HepG2 (cell line): ENCODE measurements around the gene TMEM86B. TPM values are rescaled to one million over a fixed set of nuclear protein-coding genes. Genes with fewer than 3 reads are reported as not detected.
A peak's percentile ranks its signal among the peaks of the same experiment; 100 is the strongest.

Source experiments
- HOXA9 ChIP-seq: sonication (generic); formaldehyde crosslinking; IDR thresholded peaks from 2 replicates; pipeline ENCODE4 v1.8.1; 2022; ENCODE audit warnings: missing genetic modification reagents, mild to moderate bottlenecking, moderate library complexity, borderline replicate concordance
- KDM6A ChIP-seq: IDR thresholded peaks from 2 replicates; pipeline ENCODE4 v1.6.1; 2016; ENCODE audit warnings: low read depth
- NONO ChIP-seq, 2 experiments: fragments of 450-650 bp in 1 of 2; sonication (generic) in 1 of 2; formaldehyde crosslinking in 1 of 2; IDR thresholded peaks in 1 of 2; conservative IDR thresholded peaks in 1 of 2; 2 replicates each; pipeline versions ENCODE4 v1.6.1 to v1.8.0; 2017 to 2022; ENCODE audit warnings: mild to moderate bottlenecking in 1 of 2, missing genetic modification reagents in 1 of 2, moderate library complexity in 1 of 2
- NR3C1 ChIP-seq: sonication (generic); formaldehyde crosslinking; IDR thresholded peaks from 2 replicates; pipeline ENCODE4 v1.4.0; 2020; ENCODE audit warnings: missing genetic modification reagents
- PCBP1 ChIP-seq: fragments of 200-400 bp; formaldehyde crosslinking; IDR thresholded peaks from 2 replicates; pipeline ENCODE4 v1.6.1; 2017; ENCODE audit warnings: mild to moderate bottlenecking, low read depth, low read length, borderline replicate concordance
- RFX1 ChIP-seq: fragments of 450-650 bp; IDR thresholded peaks from 2 replicates; pipeline ENCODE4 v1.6.1; 2017
- SMARCE1 ChIP-seq: fragments of 450-650 bp; IDR thresholded peaks from 2 replicates; pipeline ENCODE4 v1.6.1; 2017; ENCODE audit warnings: borderline replicate concordance
- ZNF10 ChIP-seq: sonication (generic); formaldehyde crosslinking; IDR thresholded peaks from 2 replicates; pipeline ENCODE4 v1.4.0; 2020; ENCODE audit warnings: mild to moderate bottlenecking, low read depth, missing genetic modification reagents, borderline replicate concordance
- ZNF33A ChIP-seq: sonication (generic); formaldehyde crosslinking; IDR thresholded peaks from 2 replicates; pipeline ENCODE4 v1.5.1; 2020; ENCODE audit warnings: missing genetic modification reagents, mild to moderate bottlenecking, moderate library complexity, borderline replicate concordance
- ZNF382 ChIP-seq: sonication (generic); formaldehyde crosslinking; IDR thresholded peaks from 2 replicates; pipeline ENCODE4 v1.5.0; 2020; ENCODE audit warnings: missing genetic modification reagents, mild to moderate bottlenecking, borderline replicate concordance
- ZNF746 ChIP-seq: sonication (generic); formaldehyde crosslinking; IDR thresholded peaks from 2 replicates; pipeline ENCODE4 v1.8.0; 2022; ENCODE audit warnings: mild to moderate bottlenecking, missing genetic modification reagents
- polyA plus RNA-seq, 8 experiments: library from polyadenylated mRNA; depleted of rRNA in 3 of 8; stranded (reverse) in 7 of 8; unstranded in 1 of 8; fragments of >200 nt; fragmentation: Illumina TruSeq in 4 of 8; extraction: Trizol in 4 of 8; gene quantifications; 2 replicates each; pipeline versions ENCODE4 v1.2.1 to v1.2.3, GENCODE V29; 2011 to 2016; ENCODE audit warnings: low read depth in 4 of 8, missing spikeins in 1 of 8, mixed read lengths in 1 of 8; ENCODE audit not compliant: insufficient read depth in 1 of 8
- total RNA-seq, 5 experiments: library from RNA; depleted of rRNA; stranded (reverse); fragments of >200 nt; fragmentation: Illumina TruSeq; extraction: Trizol; gene quantifications; 2 replicates each; pipeline ENCODE4 v1.2.3, GENCODE V29; 2016; ENCODE audit warnings: low read depth in 1 of 5
- TF ChIP-seq, protein P1 (sequence below): sonication (generic); formaldehyde crosslinking; IDR thresholded peaks from 2 replicates; pipeline ENCODE4 v1.5.1; 2020; ENCODE audit warnings: mild to moderate bottlenecking, missing genetic modification reagents, borderline replicate concordance
- TF ChIP-seq, protein P2 (sequence below), 2 experiments: sonication (generic) in 1 of 2; formaldehyde crosslinking in 1 of 2; IDR thresholded peaks; 2 replicates each; pipeline versions ENCODE4 v1.5.1 to v1.6.1; 2011 to 2020; ENCODE audit warnings: borderline replicate concordance in 1 of 2, low read depth in 1 of 2, low read length in 1 of 2, mild to moderate bottlenecking in 1 of 2, missing genetic modification reagents in 1 of 2, moderate library complexity in 1 of 2
- TF ChIP-seq, protein P3 (sequence below): IDR thresholded peaks from 2 replicates; pipeline ENCODE4 v1.6.1; 2018; ENCODE audit warnings: missing genetic modification reagents, mild to moderate bottlenecking, missing compliant biosample characterization
- TF ChIP-seq, protein P4 (sequence below): sonication (generic); formaldehyde crosslinking; IDR thresholded peaks from 2 replicates; pipeline ENCODE4 v1.4.0; 2020; ENCODE audit warnings: missing genetic modification reagents
- TF ChIP-seq, protein P5 (sequence below): sonication (generic); formaldehyde crosslinking; IDR thresholded peaks from 2 replicates; pipeline ENCODE4 v1.8.1; 2023; ENCODE audit warnings: mild to moderate bottlenecking, inconsistent platforms, moderate library complexity, missing genetic modification reagents, borderline replicate concordance

TMEM86B gene
- total and polyA plus RNA-seq, 2 of the 13 experiments (the other 11 are each of a cell fraction or from before 2014, with no cell fraction given), result 7.7 to 9.6 TPM

DNA sequence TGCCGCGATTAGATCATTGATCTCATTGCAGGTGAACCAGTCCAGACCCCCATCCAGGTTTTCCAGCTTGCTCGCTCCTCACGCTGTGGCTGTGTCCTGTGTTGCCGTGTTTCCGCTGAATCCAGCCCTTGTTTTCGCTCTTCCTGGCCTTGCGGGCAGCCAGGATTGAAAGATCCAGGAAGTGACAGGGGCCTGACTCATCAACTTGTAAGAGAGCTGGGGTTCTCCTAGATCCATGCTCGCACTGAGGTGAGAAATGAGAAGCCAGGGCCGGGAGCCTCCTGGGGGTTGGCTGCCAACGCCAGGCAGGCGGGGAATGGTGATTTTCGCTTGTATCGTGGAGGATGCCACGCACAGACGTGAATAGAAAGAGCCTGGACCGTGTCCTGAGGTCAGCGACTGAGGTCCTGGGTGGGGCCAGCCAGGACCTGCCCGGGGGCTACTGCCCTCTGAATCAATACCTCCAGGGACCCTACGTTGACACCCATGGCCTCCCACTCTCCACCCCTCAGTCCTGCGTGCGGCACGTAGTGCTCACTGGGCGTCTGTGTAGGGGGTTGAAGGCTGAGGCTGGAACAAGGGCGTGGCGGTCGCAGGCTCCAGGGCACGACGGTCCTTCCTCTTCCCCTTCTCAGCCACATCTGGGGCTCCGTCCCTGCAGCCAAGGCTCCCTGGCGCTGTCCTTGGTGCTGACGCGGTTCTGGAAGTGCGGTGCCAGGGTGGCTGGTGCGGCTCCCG lies 11.9 kb downstream of the TMEM86B start (continued):
- TF ChIP-seq, protein P1, sequence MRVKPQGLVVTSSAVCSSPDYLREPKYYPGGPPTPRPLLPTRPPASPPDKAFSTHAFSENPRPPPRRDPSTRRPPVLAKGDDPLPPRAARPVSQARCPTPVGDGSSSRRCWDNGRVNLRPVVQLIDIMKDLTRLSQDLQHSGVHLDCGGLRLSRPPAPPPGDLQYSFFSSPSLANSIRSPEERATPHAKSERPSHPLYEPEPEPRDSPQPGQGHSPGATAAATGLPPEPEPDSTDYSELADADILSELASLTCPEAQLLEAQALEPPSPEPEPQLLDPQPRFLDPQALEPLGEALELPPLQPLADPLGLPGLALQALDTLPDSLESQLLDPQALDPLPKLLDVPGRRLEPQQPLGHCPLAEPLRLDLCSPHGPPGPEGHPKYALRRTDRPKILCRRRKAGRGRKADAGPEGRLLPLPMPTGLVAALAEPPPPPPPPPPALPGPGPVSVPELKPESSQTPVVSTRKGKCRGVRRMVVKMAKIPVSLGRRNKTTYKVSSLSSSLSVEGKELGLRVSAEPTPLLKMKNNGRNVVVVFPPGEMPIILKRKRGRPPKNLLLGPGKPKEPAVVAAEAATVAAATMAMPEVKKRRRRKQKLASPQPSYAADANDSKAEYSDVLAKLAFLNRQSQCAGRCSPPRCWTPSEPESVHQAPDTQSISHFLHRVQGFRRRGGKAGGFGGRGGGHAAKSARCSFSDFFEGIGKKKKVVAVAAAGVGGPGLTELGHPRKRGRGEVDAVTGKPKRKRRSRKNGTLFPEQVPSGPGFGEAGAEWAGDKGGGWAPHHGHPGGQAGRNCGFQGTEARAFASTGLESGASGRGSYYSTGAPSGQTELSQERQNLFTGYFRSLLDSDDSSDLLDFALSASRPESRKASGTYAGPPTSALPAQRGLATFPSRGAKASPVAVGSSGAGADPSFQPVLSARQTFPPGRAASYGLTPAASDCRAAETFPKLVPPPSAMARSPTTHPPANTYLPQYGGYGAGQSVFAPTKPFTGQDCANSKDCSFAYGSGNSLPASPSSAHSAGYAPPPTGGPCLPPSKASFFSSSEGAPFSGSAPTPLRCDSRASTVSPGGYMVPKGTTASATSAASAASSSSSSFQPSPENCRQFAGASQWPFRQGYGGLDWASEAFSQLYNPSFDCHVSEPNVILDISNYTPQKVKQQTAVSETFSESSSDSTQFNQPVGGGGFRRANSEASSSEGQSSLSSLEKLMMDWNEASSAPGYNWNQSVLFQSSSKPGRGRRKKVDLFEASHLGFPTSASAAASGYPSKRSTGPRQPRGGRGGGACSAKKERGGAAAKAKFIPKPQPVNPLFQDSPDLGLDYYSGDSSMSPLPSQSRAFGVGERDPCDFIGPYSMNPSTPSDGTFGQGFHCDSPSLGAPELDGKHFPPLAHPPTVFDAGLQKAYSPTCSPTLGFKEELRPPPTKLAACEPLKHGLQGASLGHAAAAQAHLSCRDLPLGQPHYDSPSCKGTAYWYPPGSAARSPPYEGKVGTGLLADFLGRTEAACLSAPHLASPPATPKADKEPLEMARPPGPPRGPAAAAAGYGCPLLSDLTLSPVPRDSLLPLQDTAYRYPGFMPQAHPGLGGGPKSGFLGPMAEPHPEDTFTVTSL (CRISPR knock-in tag), result 0 out of 2 replicates have a peak, but pooled peaks have one; percentile 47
- TF ChIP-seq HOXA9 (CRISPR knock-in tag) (peak; percentile 78; the same call in 1 of the 2 replicates), NONO (IDR thresholded peaks at IDR 0.05) (no peak), NONO (CRISPR knock-in tag; conservative IDR thresholded peaks at IDR 0.05) (peak; percentile 93), PCBP1 (no peak), ZNF33A (CRISPR knock-in tag) (0 out of 2 replicates have a peak, but pooled peaks have one; percentile 66), ZNF382 (CRISPR knock-in tag) (no peak), RFX1 (no peak), NR3C1 (no peak), ZNF746 (CRISPR knock-in tag) (peak; percentile 44; the same call in 1 of the 2 replicates), SMARCE1 (no peak), KDM6A (no peak), ZNF10 (CRISPR knock-in tag) (no peak)
- TF ChIP-seq, protein P2, sequence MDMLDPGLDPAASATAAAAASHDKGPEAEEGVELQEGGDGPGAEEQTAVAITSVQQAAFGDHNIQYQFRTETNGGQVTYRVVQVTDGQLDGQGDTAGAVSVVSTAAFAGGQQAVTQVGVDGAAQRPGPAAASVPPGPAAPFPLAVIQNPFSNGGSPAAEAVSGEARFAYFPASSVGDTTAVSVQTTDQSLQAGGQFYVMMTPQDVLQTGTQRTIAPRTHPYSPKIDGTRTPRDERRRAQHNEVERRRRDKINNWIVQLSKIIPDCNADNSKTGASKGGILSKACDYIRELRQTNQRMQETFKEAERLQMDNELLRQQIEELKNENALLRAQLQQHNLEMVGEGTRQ (IDR thresholded peaks at IDR 0.05; ENCODE audit: low read depth, low read length), result no peak
- TF ChIP-seq, protein P2 (CRISPR knock-in tag; IDR thresholded peaks at IDR 0.05; ENCODE audit: borderline replicate concordance), result no peak
- TF ChIP-seq, protein P3, sequence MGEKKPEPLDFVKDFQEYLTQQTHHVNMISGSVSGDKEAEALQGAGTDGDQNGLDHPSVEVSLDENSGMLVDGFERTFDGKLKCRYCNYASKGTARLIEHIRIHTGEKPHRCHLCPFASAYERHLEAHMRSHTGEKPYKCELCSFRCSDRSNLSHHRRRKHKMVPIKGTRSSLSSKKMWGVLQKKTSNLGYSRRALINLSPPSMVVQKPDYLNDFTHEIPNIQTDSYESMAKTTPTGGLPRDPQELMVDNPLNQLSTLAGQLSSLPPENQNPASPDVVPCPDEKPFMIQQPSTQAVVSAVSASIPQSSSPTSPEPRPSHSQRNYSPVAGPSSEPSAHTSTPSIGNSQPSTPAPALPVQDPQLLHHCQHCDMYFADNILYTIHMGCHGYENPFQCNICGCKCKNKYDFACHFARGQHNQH (CRISPR knock-in tag), result peak; percentile 85
- TF ChIP-seq, protein P4, sequence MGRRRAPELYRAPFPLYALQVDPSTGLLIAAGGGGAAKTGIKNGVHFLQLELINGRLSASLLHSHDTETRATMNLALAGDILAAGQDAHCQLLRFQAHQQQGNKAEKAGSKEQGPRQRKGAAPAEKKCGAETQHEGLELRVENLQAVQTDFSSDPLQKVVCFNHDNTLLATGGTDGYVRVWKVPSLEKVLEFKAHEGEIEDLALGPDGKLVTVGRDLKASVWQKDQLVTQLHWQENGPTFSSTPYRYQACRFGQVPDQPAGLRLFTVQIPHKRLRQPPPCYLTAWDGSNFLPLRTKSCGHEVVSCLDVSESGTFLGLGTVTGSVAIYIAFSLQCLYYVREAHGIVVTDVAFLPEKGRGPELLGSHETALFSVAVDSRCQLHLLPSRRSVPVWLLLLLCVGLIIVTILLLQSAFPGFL (CRISPR knock-in tag), result no peak
- TF ChIP-seq, protein P5, sequence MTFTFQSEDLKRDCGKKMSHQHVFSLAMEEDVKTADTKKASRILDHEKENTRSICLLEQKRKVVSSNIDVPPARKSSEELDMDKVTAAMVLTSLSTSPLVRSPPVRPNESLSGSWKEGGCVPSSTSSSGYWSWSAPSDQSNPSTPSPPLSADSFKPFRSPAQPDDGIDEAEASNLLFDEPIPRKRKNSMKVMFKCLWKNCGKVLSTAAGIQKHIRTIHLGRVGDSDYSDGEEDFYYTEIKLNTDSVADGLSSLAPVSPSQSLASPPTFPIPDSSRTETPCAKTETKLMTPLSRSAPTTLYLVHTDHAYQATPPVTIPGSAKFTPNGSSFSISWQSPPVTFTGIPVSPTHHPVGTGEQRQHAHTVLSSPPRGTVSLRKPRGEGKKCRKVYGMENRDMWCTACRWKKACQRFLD (CRISPR knock-in tag), result no peak; the same call in 1 of the 2 replicates
